NB4 (cell line): ENCODE results near the gene CCNE1.
A peak's percentile ranks its signal among the peaks of the same experiment; 100 is the strongest.

ENCODE experiments used
- DNase-seq: peaks from one replicate; pipeline ENCODE4 v3.0.0; 2010; ENCODE audit warnings: low read depth
- H3K4me3 ChIP-seq: one replicate; pipeline ENCODE4 v1.5.1; 2011; ENCODE audit warnings: mild to moderate bottlenecking, low read depth, low read length, moderate library complexity
- MYC ChIP-seq: IDR thresholded peaks from 2 replicates; pipeline ENCODE4 v1.6.1; 2011; ENCODE audit warnings: low read depth, low read length
- POLR2A ChIP-seq: IDR thresholded peaks from 2 replicates; pipeline ENCODE4 v1.6.1; 2011; ENCODE audit warnings: mild to moderate bottlenecking; ENCODE audit not compliant: insufficient read length; ENCODE audit errors: extremely low read depth
- TF ChIP-seq, protein P1 (sequence below): IDR thresholded peaks from 2 replicates; pipeline ENCODE4 v1.6.1; 2011; ENCODE audit warnings: low read depth, low read length
- TF ChIP-seq, protein P2 (sequence below): IDR thresholded peaks from one replicate; pipeline ENCODE4 v1.5.1; 2012; ENCODE audit warnings: low read depth, low read length

CCNE1 gene

DNA sequence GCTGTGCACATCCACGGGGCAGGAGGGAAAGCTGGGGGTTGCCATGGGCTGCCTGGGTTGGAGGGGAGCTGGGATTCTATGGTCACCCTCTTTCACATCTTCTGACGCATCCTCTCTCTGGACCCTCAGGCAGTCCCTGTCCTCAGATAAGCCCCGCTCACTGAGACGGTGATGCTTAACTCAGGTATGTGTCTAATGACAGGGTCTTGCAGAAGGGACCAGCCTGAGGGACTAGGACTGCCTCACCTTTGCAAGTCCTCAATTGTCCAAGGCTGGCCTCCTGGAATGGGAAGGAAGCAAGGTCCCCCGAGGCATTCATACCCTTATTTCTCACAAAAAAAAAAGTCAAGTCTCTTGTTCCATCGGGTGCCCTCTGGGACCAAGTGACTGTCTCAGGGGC is 37.7 kb upstream of the CCNE1 start:
- no peak for DNase-seq
- H3K4me3 ChIP-seq, result no peak overlapping the region
- no peak for TF ChIP-seq POLR2A
- TF ChIP-seq, protein P1, sequence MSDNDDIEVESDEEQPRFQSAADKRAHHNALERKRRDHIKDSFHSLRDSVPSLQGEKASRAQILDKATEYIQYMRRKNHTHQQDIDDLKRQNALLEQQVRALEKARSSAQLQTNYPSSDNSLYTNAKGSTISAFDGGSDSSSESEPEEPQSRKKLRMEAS, result no peak
- TF ChIP-seq, protein P2, sequence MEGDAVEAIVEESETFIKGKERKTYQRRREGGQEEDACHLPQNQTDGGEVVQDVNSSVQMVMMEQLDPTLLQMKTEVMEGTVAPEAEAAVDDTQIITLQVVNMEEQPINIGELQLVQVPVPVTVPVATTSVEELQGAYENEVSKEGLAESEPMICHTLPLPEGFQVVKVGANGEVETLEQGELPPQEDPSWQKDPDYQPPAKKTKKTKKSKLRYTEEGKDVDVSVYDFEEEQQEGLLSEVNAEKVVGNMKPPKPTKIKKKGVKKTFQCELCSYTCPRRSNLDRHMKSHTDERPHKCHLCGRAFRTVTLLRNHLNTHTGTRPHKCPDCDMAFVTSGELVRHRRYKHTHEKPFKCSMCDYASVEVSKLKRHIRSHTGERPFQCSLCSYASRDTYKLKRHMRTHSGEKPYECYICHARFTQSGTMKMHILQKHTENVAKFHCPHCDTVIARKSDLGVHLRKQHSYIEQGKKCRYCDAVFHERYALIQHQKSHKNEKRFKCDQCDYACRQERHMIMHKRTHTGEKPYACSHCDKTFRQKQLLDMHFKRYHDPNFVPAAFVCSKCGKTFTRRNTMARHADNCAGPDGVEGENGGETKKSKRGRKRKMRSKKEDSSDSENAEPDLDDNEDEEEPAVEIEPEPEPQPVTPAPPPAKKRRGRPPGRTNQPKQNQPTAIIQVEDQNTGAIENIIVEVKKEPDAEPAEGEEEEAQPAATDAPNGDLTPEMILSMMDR, result no peak

DNA sequence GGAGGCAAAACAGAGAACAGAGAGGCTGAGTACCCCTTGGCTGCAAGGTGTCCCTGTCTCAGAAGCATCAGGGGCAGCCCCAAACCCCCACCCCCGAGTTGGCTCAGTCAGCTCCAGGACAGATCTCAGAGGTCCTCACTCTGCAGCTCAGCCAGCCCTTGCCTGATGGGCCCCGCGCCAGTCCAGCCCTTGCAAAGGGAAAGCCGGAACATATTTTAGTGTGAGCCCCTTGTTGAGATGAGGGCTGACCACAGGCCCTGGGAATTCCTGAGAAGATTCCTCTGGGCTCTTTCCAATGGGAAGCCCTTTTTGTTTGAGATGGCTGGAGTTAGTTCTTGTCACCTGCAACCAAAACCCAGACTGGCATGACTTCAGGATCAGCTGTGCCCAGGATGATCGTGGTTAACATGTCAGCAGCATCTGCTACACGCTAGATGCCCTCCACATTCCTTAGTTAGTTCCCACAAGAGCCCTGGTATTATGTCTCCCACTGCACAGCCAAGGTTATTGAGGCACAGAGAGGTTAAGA is 33.9 kb upstream of the CCNE1 start:
- H3K4me3 ChIP-seq, result no peak overlapping the region
- no peak for TF ChIP-seq POLR2A
- TF ChIP-seq, protein P2, result no peak
- TF ChIP-seq, protein P1, result no peak
- TF ChIP-seq MYC, result no peak
- DNase-seq, result no peak

DNA sequence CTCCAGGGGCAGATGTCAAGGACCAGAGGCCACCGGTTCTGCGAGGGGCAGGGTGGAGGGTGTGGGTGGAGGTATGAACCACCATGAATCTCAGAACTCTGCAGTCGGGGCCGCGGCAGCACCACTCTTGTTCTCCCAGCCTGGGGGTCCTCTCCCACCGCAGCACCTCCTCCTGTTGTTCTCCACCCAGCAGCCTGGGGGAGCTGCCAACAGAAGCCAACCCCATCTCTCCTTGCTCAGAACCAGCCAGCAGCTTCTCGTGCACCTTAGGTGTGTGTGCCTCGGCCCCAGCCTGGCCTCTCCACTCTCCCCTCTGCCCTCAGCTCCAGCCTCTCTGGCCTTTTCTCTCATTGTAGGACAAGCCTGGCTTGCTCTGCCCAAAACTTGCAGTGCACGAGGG is 31.9 kb upstream of the CCNE1 start:
- TF ChIP-seq, protein P2, result peak; percentile 6
- TF ChIP-seq MYC (no peak), POLR2A (no peak)
- H3K4me3 ChIP-seq, result no peak overlapping the region
- DNase-seq, result peak; percentile 4

DNA sequence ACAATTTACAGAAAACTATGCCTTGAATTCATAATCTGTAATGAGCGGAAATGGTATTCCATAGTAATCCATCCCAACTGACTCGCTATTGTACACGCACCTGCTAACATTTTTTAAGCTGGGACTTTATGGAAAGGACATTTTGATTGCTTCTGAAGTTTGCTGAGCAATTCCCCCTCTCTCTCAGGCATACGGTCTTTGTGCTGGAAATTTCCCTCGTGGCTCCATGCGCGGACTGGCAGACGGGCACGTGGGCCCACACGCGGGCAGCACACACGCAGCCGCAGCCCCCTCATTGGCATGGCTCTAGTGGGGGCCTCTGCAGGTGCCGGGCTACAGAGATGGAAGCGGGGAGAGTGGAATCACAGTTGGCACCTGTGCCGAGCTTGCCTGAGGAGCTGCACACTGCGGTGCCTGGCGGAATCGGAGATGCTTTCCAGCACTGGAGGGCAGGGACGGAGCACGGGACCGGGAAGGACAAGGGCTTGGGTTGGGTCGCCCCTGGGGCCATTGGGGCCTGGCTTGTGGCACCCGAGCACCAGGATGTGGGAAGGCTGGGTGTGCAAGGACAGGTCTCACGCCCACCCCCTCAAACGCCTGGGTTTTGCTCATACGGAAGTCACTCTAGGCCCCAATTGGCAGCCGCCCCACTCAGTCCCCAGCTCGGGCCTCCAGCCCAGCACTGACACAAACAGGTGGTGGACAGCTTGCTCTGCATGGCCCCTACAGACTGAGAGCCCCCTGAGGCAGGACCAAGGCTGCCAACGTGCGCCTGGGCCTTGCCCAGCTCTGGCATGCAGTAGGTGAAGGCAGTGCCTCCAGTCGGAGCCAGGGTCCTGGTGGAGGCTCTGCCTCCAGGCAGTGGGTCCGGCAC is 30.2 kb upstream of the CCNE1 start:
- DNase-seq, result no peak
- H3K4me3 ChIP-seq, result no peak overlapping the region
- TF ChIP-seq POLR2A, result no peak
- TF ChIP-seq, protein P1, result no peak
- TF ChIP-seq, protein P2, result no peak

DNA sequence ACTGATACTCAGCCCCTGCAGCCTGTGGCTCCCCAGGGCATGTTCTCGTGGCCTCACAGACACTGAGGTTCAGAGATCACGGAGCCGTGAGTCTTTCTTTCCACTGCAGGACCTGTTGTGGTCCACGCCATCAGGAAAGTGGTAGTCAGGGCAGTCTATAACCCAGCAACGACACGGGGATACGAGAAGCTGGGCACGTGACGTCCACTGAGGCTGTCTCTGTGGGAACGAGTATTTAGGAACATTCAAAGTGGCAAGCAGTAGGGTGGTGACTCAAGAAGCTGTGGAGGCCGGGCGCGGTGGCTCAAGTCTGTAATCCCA is 29.6 kb upstream of the CCNE1 start:
- no peak for DNase-seq
- no peak overlapping the region for H3K4me3 ChIP-seq
- TF ChIP-seq POLR2A, result no peak
- TF ChIP-seq, protein P2, result no peak
- TF ChIP-seq, protein P1, result no peak
- no peak for TF ChIP-seq MYC

- DNase-seq, result no peak
- H3K4me3 ChIP-seq, result no peak overlapping the region
- no peak for TF ChIP-seq MYC
- TF ChIP-seq, protein P2, result no peak
- TF ChIP-seq, protein P1, result no peak
Measured at GRCh38 chr19:29783627-29784190, 28.1 kb upstream of the CCNE1 start.
